Heart right ventricle (tissue), 16 donors: ENCODE results near the gene OAF. TPM values are rescaled to one million over a fixed set of nuclear protein-coding genes. Genes with fewer than 3 reads are reported as not detected.

Source experiments
- ATAC-seq, 8 donors: fragments of 200-7000 bp; cut with Tn5 transposase; one replicate each; pipeline ENCODE4 v1.9.1; 2020; ENCODE audit warnings: mild to moderate bottlenecking in 8 of 8, moderate library complexity in 8 of 8, moderate number of reproducible peaks in 1 of 8
- DNase-seq, 2 donors: peaks; one replicate each; pipeline ENCODE4 v3.0.0-alpha.2; 2020
- H3K27ac ChIP-seq, 10 donors: fragments of 200-600 bp; sonication (generic) in 2 of 10; one replicate each; pipeline versions ENCODE4 v1.5.0 to v1.8.0; 2020 to 2022; ENCODE audit warnings: mild to moderate bottlenecking in 3 of 10
- H3K27me3 ChIP-seq, 7 donors: fragments of 200-600 bp; one replicate each; pipeline ENCODE4 v1.8.0; 2021 to 2022; ENCODE audit warnings: mild to moderate bottlenecking in 2 of 7
- H3K36me3 ChIP-seq, 9 donors: fragments of 200-600 bp; sonication (generic) in 1 of 9; one replicate each; pipeline versions ENCODE4 v1.5.0 to v1.8.0; 2020 to 2022; ENCODE audit warnings: mild to moderate bottlenecking in 2 of 9
- H3K4me1 ChIP-seq, 9 donors: fragments of 200-600 bp; sonication (generic) in 1 of 9; one replicate each; pipeline versions ENCODE4 v1.5.0 to v1.8.0; 2020 to 2022; ENCODE audit warnings: mild to moderate bottlenecking in 4 of 9
- H3K4me3 ChIP-seq, 10 donors: fragments of 200-600 bp; sonication (generic) in 2 of 10; one replicate each; pipeline versions ENCODE4 v1.5.0 to v1.8.0; 2020 to 2022; ENCODE audit warnings: mild to moderate bottlenecking in 7 of 10, moderate library complexity in 2 of 10
- H3K9me3 ChIP-seq, 11 donors: fragments of 200-600 bp in 10 of 11; sonication (generic) in 2 of 11; one replicate each; pipeline versions ENCODE4 v1.5.0 to v1.8.0; 2013 to 2022; ENCODE audit warnings: mild to moderate bottlenecking in 2 of 11, control low read depth in 1 of 11, moderate library complexity in 1 of 11
- CTCF ChIP-seq, 9 donors: fragments of 200-600 bp; sonication (generic) in 2 of 9; IDR thresholded peaks; one replicate each; pipeline versions ENCODE4 v1.5.0 to v1.8.0; 2021 to 2022; ENCODE audit warnings: antibody characterized with exemption in 9 of 9, mild to moderate bottlenecking in 5 of 9, moderate library complexity in 1 of 9
- WGBS, 2 donors: extraction: QIAGEN DNeasy Blood & Tissue Kit; methylation state at CpG; one replicate each; pipeline ENCODE4 v1.1.7; 2013; ENCODE audit warnings: inconsistent platforms in 1 of 2; 5-methylcytosine and 5-hydroxymethylcytosine counted together
- intact Hi-C, 10 donors: fragments of 100-400 bp; cut with DNase I; formaldehyde crosslinking; loops; one replicate each; pipeline versions ENCODE4 v1.11.1 to v1.14.2; 2022
- polyA plus RNA-seq, 2 donors: library from polyadenylated mRNA; stranded (reverse); fragments of 200-250 nt; gene quantifications; one replicate each; pipeline ENCODE4 v1.2.3, GENCODE V29; 2013
- total RNA-seq, 10 donors: library from RNA; stranded (reverse); fragmentation: NEBNext Ultra II Directional in 3 of 10; extraction: Animal tissue kit (Norgen Biotek cat#: 25700) in 3 of 10; gene quantifications; one replicate each; pipeline versions ENCODE4 v1.2.1 to v1.2.4, GENCODE V29; 2021 to 2023
- donor health status: Arrhythmogenic right ventricular cardiomyopathy.
- donor health status: ischemic (EF 13 %, LVEDD 7.1; RV severe dilation, severe dysfunction).
- donor health status: healthy with polysubstance abuse.
- donor health status: DM: no; HTN: yes; CAD: no.
- donor health status: DM: no; HTN: no; CAD: no.
- donor health status: ischemic (EF 25% LVEDD 6.9; RV normal size, moderate dysfunction).
- donor health status: ischemic (EF 25% LVEDD 5.7; RV mildly dilated, moderate dysfunction).
- donor health status: healthy.
- donor health status: DM: yes; HTN: yes; CAD: no.
- donor health status: Ischemic cardiomyopathy.
- donor health status: ischemic (EF 35%, LVEDD 5.7; RV mildly dilated, moderate dysfunction).
- donor health status: nonischemic (EF 11% LVEDD 7.7; RV severe dilation, severe dysfunction).
- donor health status: DM: yes; HTN: yes; CAD: no.
- donor health status: PGD.
- donor health status: ischemic (EF 29% LVEDD 5.4; RV normal size, mild dysfunction).
- donor health status: nonischemic (EF 23%, LVEDD 6.1; RV moderate dilation, normal function).

The OAF gene
- total and polyA plus RNA-seq, 12 donors, result 8.4 to 41.6 (median 15.3) TPM

- Histone ChIP-seq H3K4me1 (peaks cover 3 to 50% (median 36%) of the 10 kb centered on the region in 9 donors), H3K9me3 (no peaks in the 10 kb centered on the region), H3K27me3 (no peaks in the 10 kb centered on the region), H3K36me3 (peaks cover 0 to 29% (median 0%) of the 10 kb centered on the region in 9 donors), H3K4me3 (no peak overlapping the region), H3K27ac (peak overlapping the region in 3 of 10 donors; percentile 26 to 68 (median 61))
- WGBS, 2 donors, result 87 to 89% methylated on average over 13 of the region's 13 CpGs
- DNase-seq (no peak), ATAC-seq (no peak)
- no peak for TF ChIP-seq CTCF (IDR thresholded peaks at IDR 0.05)
- intact Hi-C loops, result loop anchor here in 2 of 10 donors (5.0 to 10.0 kb wide), 2 partner anchors 54 to 562 kb away; no protein-coding TSS in a partner anchor
Measured at GRCh38 chr11:120226714-120227113, 15.9 kb downstream of the OAF start.

GRCh38 chr11:120227228-120227852 lies 16.5 kb downstream of the OAF start:
- intact Hi-C loops, result loop anchor here in 2 of 10 donors (5.0 to 10.0 kb wide), 2 partner anchors 55 to 563 kb away; no protein-coding TSS in a partner anchor
- 88 to 95% methylated on average over 5 of the region's 5 CpGs for WGBS, 2 donors
- peaks cover 3 to 44% (median 34%) of the 10 kb centered on the region in 9 donors for H3K4me1 ChIP-seq
- peaks cover 0 to 29% (median 0%) of the 10 kb centered on the region in 9 donors for H3K36me3 ChIP-seq
- no peaks in the 10 kb centered on the region for H3K27me3 ChIP-seq
- H3K9me3 ChIP-seq, result no peaks in the 10 kb centered on the region
- no peak for TF ChIP-seq CTCF (IDR thresholded peaks at IDR 0.05)
- H3K27ac ChIP-seq, result no peak overlapping the region
- H3K4me3 ChIP-seq, result no peak overlapping the region
- DNase-seq (no peak), ATAC-seq (no peak)

- Histone ChIP-seq H3K4me1 (peaks cover 3 to 29% (median 20%) of the 10 kb centered on the region in 9 donors), H3K27ac (no peak overlapping the region), H3K36me3 (peaks cover 0 to 29% (median 0%) of the 10 kb centered on the region in 9 donors), H3K9me3 (no peaks in the 10 kb centered on the region), H3K27me3 (peaks cover 0 to 13% (median 6%) of the 10 kb centered on the region in 7 donors), H3K4me3 (no peak overlapping the region)
- ATAC-seq, result no peak
- DNase-seq, result no peak
- intact Hi-C loops, result loop anchor here in 8 of 10 donors (1.0 to 10.0 kb wide), 4 partner anchors 56 to 564 kb away; no protein-coding TSS in a partner anchor
- 89 to 91% methylated on average over 16 of the region's 16 CpGs for WGBS, 2 donors
- peak in 2 of 9 donors; percentile 13 to 26 for TF ChIP-seq CTCF (IDR thresholded peaks at IDR 0.05)
Measured at GRCh38 chr11:120228794-120229384, 18.1 kb downstream of the OAF start.

- WGBS, 2 donors, result 48 to 50% methylated on average over 17 of the region's 17 CpGs
- Histone ChIP-seq H3K36me3 (peaks cover 0 to 29% (median 0%) of the 10 kb centered on the region in 9 donors), H3K4me1 (peaks cover 0 to 20% (median 15%) of the 10 kb centered on the region in 9 donors), H3K4me3 (no peak overlapping the region), H3K9me3 (no peaks in the 10 kb centered on the region), H3K27me3 (peaks cover 0 to 21% (median 14%) of the 10 kb centered on the region in 7 donors), H3K27ac (no peak overlapping the region)
- TF ChIP-seq CTCF (IDR thresholded peaks at IDR 0.05), result peak; percentile 64 to 88 (median 78)
- DNase-seq (no peak), ATAC-seq (peak in 1 of 8 donors; percentile 45)
- intact Hi-C loops, result loop anchor here (1.0 to 10.0 kb wide), 4 partner anchors 57 to 565 kb away; no protein-coding TSS in a partner anchor
Measured at GRCh38 chr11:120229451-120230424, 18.9 kb downstream of the OAF start.
